Measurements from ENCODE around the gene CSKMT.

The CSKMT gene

DNA sequence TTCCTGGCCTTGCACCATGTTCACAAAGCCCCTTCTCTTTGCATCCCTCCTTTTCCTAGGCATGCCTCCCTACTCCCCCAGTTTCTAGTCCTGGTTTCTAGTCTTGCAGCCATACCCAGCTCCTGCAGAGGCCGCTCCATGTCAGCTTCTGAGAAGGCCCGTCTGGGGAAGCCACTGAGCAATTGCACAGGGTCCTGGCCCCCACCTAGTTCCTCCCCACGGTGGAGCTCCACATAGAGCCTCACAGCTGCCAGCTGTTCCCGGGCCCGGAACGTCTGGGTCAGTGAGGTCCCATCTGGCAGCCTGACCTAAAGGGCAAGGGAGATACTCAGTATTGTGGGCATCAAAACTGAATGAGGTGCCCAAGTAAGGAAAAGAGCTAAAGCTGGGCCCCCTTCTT lies 11.6 kb downstream of the CSKMT start:
- Histone ChIP-seq H4K20me1 (ENCODE audit: insufficient read depth, low read length) (no peaks in the 10 kb centered on the region), H3K27ac (ENCODE audit: low read depth, low read length, poor library complexity, severe bottlenecking) (no peak overlapping the region), H3K79me2 (ENCODE audit: insufficient read depth, low read length) (no peaks in the 10 kb centered on the region; the same call in 1 of the 2 replicates), H3K9me3 (ENCODE audit: low read length) (no peaks in the 10 kb centered on the region), H2AFZ (ENCODE audit: low read length) (no peak overlapping the region), H3K4me2 (ENCODE audit: low read length) (no peak overlapping the region), H3K9ac (ENCODE audit: low read length) (no peak overlapping the region), H3K9me2 (ENCODE audit: low read depth, low read length) (no peaks in the 10 kb centered on the region), H3K27me3 (ENCODE audit: insufficient read depth, low read length) (no peaks in the 10 kb centered on the region), H3K36me3 (ENCODE audit: insufficient read depth, low read length) (peaks cover 34% of the 10 kb centered on the region; the same call in 1 of the 2 replicates), H3K4me3 (ENCODE audit: low read depth, low read length, poor library complexity, severe bottlenecking) (no peak overlapping the region), H3F3A (ENCODE audit: insufficient read depth, low read length) (no peaks in the 10 kb centered on the region), H3K4me1 (ENCODE audit: insufficient read depth, low read length, severe bottlenecking) (peaks cover 50% of the 10 kb centered on the region)
- no peak for TF ChIP-seq EZH2 (IDR thresholded peaks at IDR 0.05; ENCODE audit: borderline replicate concordance, low read length)
- TF ChIP-seq, protein P1, sequence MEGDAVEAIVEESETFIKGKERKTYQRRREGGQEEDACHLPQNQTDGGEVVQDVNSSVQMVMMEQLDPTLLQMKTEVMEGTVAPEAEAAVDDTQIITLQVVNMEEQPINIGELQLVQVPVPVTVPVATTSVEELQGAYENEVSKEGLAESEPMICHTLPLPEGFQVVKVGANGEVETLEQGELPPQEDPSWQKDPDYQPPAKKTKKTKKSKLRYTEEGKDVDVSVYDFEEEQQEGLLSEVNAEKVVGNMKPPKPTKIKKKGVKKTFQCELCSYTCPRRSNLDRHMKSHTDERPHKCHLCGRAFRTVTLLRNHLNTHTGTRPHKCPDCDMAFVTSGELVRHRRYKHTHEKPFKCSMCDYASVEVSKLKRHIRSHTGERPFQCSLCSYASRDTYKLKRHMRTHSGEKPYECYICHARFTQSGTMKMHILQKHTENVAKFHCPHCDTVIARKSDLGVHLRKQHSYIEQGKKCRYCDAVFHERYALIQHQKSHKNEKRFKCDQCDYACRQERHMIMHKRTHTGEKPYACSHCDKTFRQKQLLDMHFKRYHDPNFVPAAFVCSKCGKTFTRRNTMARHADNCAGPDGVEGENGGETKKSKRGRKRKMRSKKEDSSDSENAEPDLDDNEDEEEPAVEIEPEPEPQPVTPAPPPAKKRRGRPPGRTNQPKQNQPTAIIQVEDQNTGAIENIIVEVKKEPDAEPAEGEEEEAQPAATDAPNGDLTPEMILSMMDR (IDR thresholded peaks at IDR 0.05; ENCODE audit: low read length) = no peak

DNA sequence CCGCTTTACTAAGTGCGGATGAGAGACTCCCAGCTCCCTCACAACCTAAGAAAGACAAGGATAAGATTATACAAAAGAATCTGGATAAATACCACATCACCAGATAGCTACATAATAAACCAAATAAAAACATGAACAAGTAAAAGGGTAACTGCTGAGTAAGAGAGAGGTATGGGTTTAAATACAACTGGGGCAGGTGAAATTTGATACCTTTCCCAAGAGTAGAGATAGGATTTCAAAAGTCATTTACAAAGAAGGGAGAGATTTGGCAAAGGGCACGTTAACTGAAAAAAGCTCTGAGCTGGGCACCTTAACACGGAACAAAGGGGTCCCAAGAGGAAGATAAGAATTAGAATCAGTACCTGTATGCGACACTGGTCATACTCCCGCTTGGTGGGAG lies 12.0 kb downstream of the CSKMT start:
- Histone ChIP-seq H3K9me3 (ENCODE audit: low read length) (no peaks in the 10 kb centered on the region), H3K4me1 (ENCODE audit: insufficient read depth, low read length, severe bottlenecking) (peaks cover 50% of the 10 kb centered on the region), H3K79me2 (ENCODE audit: insufficient read depth, low read length) (no peaks in the 10 kb centered on the region; the same call in 1 of the 2 replicates), H3K4me2 (ENCODE audit: low read length) (0 out of 2 replicates have a peak overlapping the region, but pooled peaks have one; percentile 94), H3K27me3 (ENCODE audit: insufficient read depth, low read length) (no peaks in the 10 kb centered on the region), H2AFZ (ENCODE audit: low read length) (no peak overlapping the region), H3K36me3 (ENCODE audit: insufficient read depth, low read length) (peaks cover 34% of the 10 kb centered on the region; the same call in 1 of the 2 replicates), H3K27ac (ENCODE audit: low read depth, low read length, poor library complexity, severe bottlenecking) (no peak overlapping the region), H3K4me3 (ENCODE audit: low read depth, low read length, poor library complexity, severe bottlenecking) (no peak overlapping the region), H4K20me1 (ENCODE audit: insufficient read depth, low read length) (no peaks in the 10 kb centered on the region), H3K9ac (ENCODE audit: low read length) (no peak overlapping the region), H3K9me2 (ENCODE audit: low read depth, low read length) (no peaks in the 10 kb centered on the region), H3F3A (ENCODE audit: insufficient read depth, low read length) (no peaks in the 10 kb centered on the region)
- TF ChIP-seq, protein P1 (IDR thresholded peaks at IDR 0.05; ENCODE audit: low read length) = no peak
- TF ChIP-seq EZH2 (IDR thresholded peaks at IDR 0.05; ENCODE audit: borderline replicate concordance, low read length) = no peak

DNA sequence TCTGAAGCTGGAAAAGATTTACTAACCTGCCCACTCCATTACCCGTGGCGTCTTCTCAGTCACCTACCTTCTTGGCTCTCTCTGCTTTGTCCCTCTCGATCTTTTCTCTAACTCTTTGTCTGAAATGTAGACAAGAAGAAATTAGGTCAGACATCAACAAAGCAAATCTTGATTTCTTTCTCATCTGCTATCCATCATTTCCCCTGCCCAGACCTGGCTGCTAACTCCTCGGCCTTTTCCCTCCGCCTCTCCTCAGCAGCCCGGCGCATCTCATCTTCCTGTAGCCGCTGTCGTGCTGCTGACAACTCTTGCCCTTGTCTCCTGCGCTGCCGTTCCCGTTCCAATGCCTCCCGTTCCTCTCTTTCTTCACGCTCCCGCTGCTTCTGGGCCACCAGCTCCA lies 12.6 kb downstream of the CSKMT start:
- H4K20me1 ChIP-seq (ENCODE audit: insufficient read depth, low read length) = no peaks in the 10 kb centered on the region
- H3F3A ChIP-seq (ENCODE audit: insufficient read depth, low read length) = no peaks in the 10 kb centered on the region
- peak overlapping the region; percentile 94 for H3K4me2 ChIP-seq (ENCODE audit: low read length)
- H3K9ac ChIP-seq (ENCODE audit: low read length) = peak overlapping the region; percentile 94; the same call in 1 of the 2 replicates
- H3K9me2 ChIP-seq (ENCODE audit: low read depth, low read length) = no peaks in the 10 kb centered on the region
- TF ChIP-seq EZH2 (IDR thresholded peaks at IDR 0.05; ENCODE audit: borderline replicate concordance, low read length) = no peak
- TF ChIP-seq, protein P1 (IDR thresholded peaks at IDR 0.05; ENCODE audit: low read length) = no peak
- H3K27ac ChIP-seq (ENCODE audit: low read depth, low read length, poor library complexity, severe bottlenecking) = no peak overlapping the region
- H3K36me3 ChIP-seq (ENCODE audit: insufficient read depth, low read length) = peaks cover 33% of the 10 kb centered on the region; the same call in 1 of the 2 replicates
- H3K27me3 ChIP-seq (ENCODE audit: insufficient read depth, low read length) = no peaks in the 10 kb centered on the region
- H3K4me3 ChIP-seq (ENCODE audit: low read depth, low read length, poor library complexity, severe bottlenecking) = peak overlapping the region; percentile 95
- H2AFZ ChIP-seq (ENCODE audit: low read length) = no peak overlapping the region
- peaks cover 46% of the 10 kb centered on the region for H3K4me1 ChIP-seq (ENCODE audit: insufficient read depth, low read length, severe bottlenecking)
- no peaks in the 10 kb centered on the region; the same call in 1 of the 2 replicates for H3K79me2 ChIP-seq (ENCODE audit: insufficient read depth, low read length)
- no peaks in the 10 kb centered on the region for H3K9me3 ChIP-seq (ENCODE audit: low read length)

Data from OCI-LY1 (cell line).